K562 (cell line): ENCODE measurements around the gene PPP1R14C. TPM values are rescaled to one million over a fixed set of nuclear protein-coding genes. Genes with fewer than 3 reads are reported as not detected.

ENCODE experiments used
- ATAC-seq: fragments of 200-7000 bp; cut with Tn5 transposase; 3 replicates; pipeline ENCODE4 v1.9.1; 2020; ENCODE audit warnings: moderate library complexity
- BruUV-seq: library from RNA; stranded (reverse); fragments of 400-500 nt; replicated peaks from 2 replicates; lab custom pipeline; 2021; lab: Mats Ljungman, UMichigan
- CTCF ChIA-PET: fragments of 300-600 bp; formaldehyde crosslinking; extraction: SDS; loops from one replicate; lab custom pipeline; 2021; ENCODE audit warnings: low intra/inter-chr PET ratio; lab: Yijun Ruan, JAX
- POLR2A ChIA-PET: fragments of 300-600, 350-650 bp; sonication (Branson Sonifier 250); formaldehyde crosslinking; extraction: SDS; loops from one replicate; lab custom pipeline; 2021; ENCODE audit warnings: antibody characterized with exemption, inconsistent platforms; lab: Yijun Ruan, JAX
- DNase-seq, 4 experiments: peaks; one replicate each; pipeline versions ENCODE4 v3.0.0 to v3.0.0-alpha.2; 2011 to 2018; ENCODE audit warnings: low spot score in 3 of 4, mixed read lengths in 3 of 4; ENCODE audit errors: extremely low read depth in 1 of 4
- FAIRE-seq: peaks from 2 replicates; lab custom pipeline; 2011; peaks lifted over from hg19 to GRCh38; lab: Jason Lieb, UNC
- H2AFZ ChIP-seq: 2 replicates; pipeline ENCODE4 v1.6.0; 2011; ENCODE audit warnings: low read depth, low read length, control low read depth, inconsistent platforms
- H3K27ac ChIP-seq: fragments of 200-600 bp; 3 replicates; pipeline ENCODE4 v1.8.0; 2011; ENCODE audit warnings: low read depth, mild to moderate bottlenecking, control low read depth, inconsistent platforms, low read length, moderate library complexity, mixed read lengths; ENCODE audit errors: extremely low read depth
- H3K27me3 ChIP-seq, 2 experiments: fragments of 300-600 bp in 1 of 2; 2 replicates in 1 of 2; 3 replicates in 1 of 2; pipeline versions ENCODE4 v1.6.0 to v1.8.0; 2011; ENCODE audit warnings: inconsistent platforms in 2 of 2, low read length in 2 of 2, mild to moderate bottlenecking in 1 of 2, mixed read lengths in 1 of 2, moderate library complexity in 1 of 2; ENCODE audit not compliant: control insufficient read depth in 2 of 2, insufficient read depth in 2 of 2
- H3K36me3 ChIP-seq: fragments of 300-600 bp; 3 replicates; pipeline ENCODE4 v1.8.0; 2011; ENCODE audit warnings: mild to moderate bottlenecking, low read length, inconsistent platforms; ENCODE audit not compliant: control insufficient read depth, insufficient read depth
- H3K4me1 ChIP-seq, 2 experiments: fragments of 200-600 bp in 1 of 2; replicated peaks in 1 of 2; 2 replicates in 1 of 2; 3 replicates in 1 of 2; pipeline versions ENCODE4 v1.5.1 to v1.8.0; 2011; ENCODE audit warnings: inconsistent platforms in 2 of 2, low read length in 2 of 2, mild to moderate bottlenecking in 1 of 2, mixed read lengths in 1 of 2, moderate library complexity in 1 of 2; ENCODE audit not compliant: control insufficient read depth in 2 of 2, insufficient read depth in 2 of 2
- H3K4me2 ChIP-seq: 2 replicates; pipeline ENCODE4 v1.6.1; 2011; ENCODE audit warnings: low read length, control low read depth, inconsistent platforms, mixed read lengths; ENCODE audit not compliant: insufficient read depth
- H3K4me3 ChIP-seq: fragments of 200-600 bp; sonication (generic), shearing (Covaris generic); 2 replicates; pipeline ENCODE4 v1.5.1; 2016; ENCODE audit warnings: control low read depth, inconsistent platforms
- H3K79me2 ChIP-seq: fragments of 200-600 bp; 3 replicates; pipeline ENCODE4 v1.8.0; 2011; ENCODE audit warnings: low read length, inconsistent platforms; ENCODE audit not compliant: control insufficient read depth, insufficient read depth
- H3K9ac ChIP-seq, 2 experiments: 2 replicates each; pipeline versions ENCODE4 v1.6.0 to v1.6.1; 2011; ENCODE audit warnings: low read depth in 2 of 2, low read length in 2 of 2, control low read depth in 1 of 2, inconsistent platforms in 1 of 2, mild to moderate bottlenecking in 1 of 2, mixed read lengths in 1 of 2; ENCODE audit not compliant: insufficient read depth in 1 of 2
- H3K9me1 ChIP-seq: one replicate; pipeline ENCODE4 v1.6.0; 2011; ENCODE audit warnings: inconsistent platforms, mild to moderate bottlenecking, low read length, moderate library complexity; ENCODE audit not compliant: control insufficient read depth, insufficient read depth
- H3K9me3 ChIP-seq: replicated peaks from 2 replicates; pipeline ENCODE4 v1.5.1; 2011; ENCODE audit warnings: low read depth, low read length, inconsistent platforms; ENCODE audit not compliant: control insufficient read depth, insufficient read depth
- H4K20me1 ChIP-seq: replicated peaks from 2 replicates; pipeline ENCODE4 v1.6.1; 2011; ENCODE audit warnings: low read length, inconsistent platforms, mixed read lengths; ENCODE audit not compliant: control insufficient read depth, insufficient read depth
- EWSR1 ChIP-seq: fragments of 450-650 bp; IDR thresholded peaks from 2 replicates; pipeline ENCODE4 v1.6.1; 2018; ENCODE audit warnings: borderline replicate concordance, mild to moderate bottlenecking, low read depth, moderate library complexity; ENCODE audit not compliant: partially characterized antibody
- HIVEP1 ChIP-seq: fragments of 250-450 bp; sonication (Bioruptor Pico); IDR thresholded peaks from 2 replicates; pipeline ENCODE4 v1.4.0; 2020; ENCODE audit warnings: mild to moderate bottlenecking
- HMGN3 ChIP-seq: IDR thresholded peaks from 2 replicates; pipeline ENCODE4 v1.6.1; 2011; ENCODE audit warnings: borderline replicate concordance, low read depth, mild to moderate bottlenecking, mixed read lengths, low read length; ENCODE audit not compliant: insufficient read length; ENCODE audit errors: extremely low read depth
- MTA1 ChIP-seq: fragments of 450-650 bp; IDR thresholded peaks from 2 replicates; pipeline ENCODE4 v1.6.1; 2017; ENCODE audit warnings: borderline replicate concordance
- NCOR1 ChIP-seq: fragments of 450-650 bp; IDR thresholded peaks from 2 replicates; pipeline ENCODE4 v1.6.1; 2016; ENCODE audit warnings: mild to moderate bottlenecking, moderate library complexity
- NFE2 ChIP-seq: IDR thresholded peaks from 2 replicates; pipeline ENCODE4 v1.6.1; 2014; ENCODE audit warnings: antibody characterized with exemption, low read depth
- NR2C1 ChIP-seq, 2 experiments: fragments of 450-650 bp; IDR thresholded peaks; 2 replicates each; pipeline ENCODE4 v1.6.1; 2017; ENCODE audit warnings: mild to moderate bottlenecking in 2 of 2, antibody characterized with exemption in 1 of 2, inconsistent platforms in 1 of 2, missing compliant biosample characterization in 1 of 2, missing genetic modification characterization in 1 of 2
- RBBP5 ChIP-seq: fragments of 200-600 bp; sonication (generic); IDR thresholded peaks from 2 replicates; pipeline ENCODE4 v1.6.1; 2012; ENCODE audit warnings: borderline replicate concordance, mild to moderate bottlenecking, low read length, control low read depth, inconsistent platforms; ENCODE audit not compliant: insufficient read depth, poor library complexity, severe bottlenecking
- SAFB ChIP-seq: fragments of 200-400 bp; formaldehyde crosslinking; IDR thresholded peaks from 2 replicates; pipeline ENCODE4 v1.6.1; 2017; ENCODE audit warnings: low read depth, low read length, borderline replicate concordance
- SETDB1 ChIP-seq: IDR thresholded peaks from one replicate; pipeline ENCODE4 v1.6.1; 2012; ENCODE audit warnings: low read length, control low read depth, inconsistent platforms
- SREBF1 ChIP-seq: fragments of 150-350 bp; IDR thresholded peaks from 2 replicates; pipeline ENCODE4 v1.6.1; 2014; ENCODE audit warnings: antibody characterized with exemption, low read depth, low read length, borderline replicate concordance
- TBP ChIP-seq: optimal IDR thresholded peaks from 2 replicates; pipeline ENCODE3; 2011; ENCODE audit warnings: low read depth, low read length, improper control_type of control experiment
- ZBTB7A ChIP-seq: IDR thresholded peaks from 2 replicates; pipeline ENCODE4 v1.6.1; 2011; ENCODE audit warnings: low read depth, mild to moderate bottlenecking, low read length, moderate library complexity, borderline replicate concordance; ENCODE audit not compliant: control insufficient read depth
- ZNF384 ChIP-seq: IDR thresholded peaks from 2 replicates; pipeline ENCODE4 v1.6.1; 2012; ENCODE audit warnings: low read depth, low read length, improper control_type of control experiment
- ZNF77 ChIP-seq: fragments of 250-450 bp; sonication (Bioruptor Pico); IDR thresholded peaks from 2 replicates; pipeline ENCODE4 v1.5.0; 2020
- WGBS: fragments of 100-300 bp; shearing (Covaris generic); methylation state at CpG from one replicate; pipeline ENCODE4 v1.1.6; 2016; ENCODE audit warnings: low coverage, mixed read lengths; ENCODE audit not compliant: insufficient coverage; ENCODE audit errors: missing lambda C conversion rate; 5-methylcytosine and 5-hydroxymethylcytosine counted together
- in situ Hi-C: fragments of 300-500 bp; cut with MboI; formaldehyde crosslinking; loops from 4 replicates; pipeline ENCODE4 v1.15.0; 2018; ENCODE audit warnings: inconsistent platforms, mixed read lengths
- intact Hi-C: fragments of 100-400 bp; cut with micrococcal nuclease; formaldehyde crosslinking; loops from 2 replicates; pipeline ENCODE4 v1.14.2; 2022
- polyA plus RNA-seq, 8 experiments: library from polyadenylated mRNA; depleted of rRNA in 4 of 8; stranded (reverse) in 5 of 8; unstranded in 3 of 8; fragments of >200 nt; fragmentation: Nextera tagmentation in 2 of 8; fragmentation: Illumina TruSeq in 1 of 8; extraction: Ambion mirVana in 2 of 8; extraction: Trizol in 1 of 8; gene quantifications; 2 replicates each; pipeline versions ENCODE4 v1.2.1 to v1.2.3, GENCODE V29; 2011 to 2014; ENCODE audit warnings: inconsistent platforms in 1 of 8, missing spikeins in 1 of 8
- total RNA-seq, 7 experiments: library from RNA; depleted of rRNA in 6 of 7; stranded (reverse); fragments of >200 nt in 6 of 7; fragmentation: Illumina TruSeq in 2 of 7; extraction: Trizol in 2 of 7; gene quantifications; 2 replicates each; pipeline versions ENCODE4 v1.2.1 to v1.2.3, GENCODE V29; 2011 to 2021; ENCODE audit warnings: low replicate concordance in 1 of 7
- TF ChIP-seq, protein P1 (sequence below), 2 experiments: fragments of 250-450 bp in 1 of 2; fragments of 450-650 bp in 1 of 2; sonication (Bioruptor Pico) in 1 of 2; IDR thresholded peaks; 2 replicates each; pipeline versions ENCODE4 v1.6.1 to v1.8.0; 2016 to 2021; ENCODE audit warnings: mild to moderate bottlenecking in 2 of 2, moderate library complexity in 2 of 2, missing compliant biosample characterization in 1 of 2, missing genetic modification characterization in 1 of 2
- TF ChIP-seq, protein P2 (sequence below): fragments of 250-450 bp; sonication (Bioruptor Pico); IDR thresholded peaks from 2 replicates; pipeline ENCODE4 v1.5.0; 2020; ENCODE audit warnings: mild to moderate bottlenecking, borderline replicate concordance
- TF ChIP-seq, protein P3 (sequence below): fragments of 250-450 bp; sonication (Bioruptor Pico); IDR thresholded peaks from 2 replicates; pipeline ENCODE4 v1.8.0; 2021; ENCODE audit warnings: borderline replicate concordance, mild to moderate bottlenecking, moderate library complexity; ENCODE audit not compliant: poor library complexity, severe bottlenecking

The PPP1R14C gene
- total and polyA plus RNA-seq, 9 of the 15 experiments (the other 6 are each of a cell fraction or from before 2014, with no cell fraction given) = 4.5 to 16.6 (median 11.9) TPM

DNA sequence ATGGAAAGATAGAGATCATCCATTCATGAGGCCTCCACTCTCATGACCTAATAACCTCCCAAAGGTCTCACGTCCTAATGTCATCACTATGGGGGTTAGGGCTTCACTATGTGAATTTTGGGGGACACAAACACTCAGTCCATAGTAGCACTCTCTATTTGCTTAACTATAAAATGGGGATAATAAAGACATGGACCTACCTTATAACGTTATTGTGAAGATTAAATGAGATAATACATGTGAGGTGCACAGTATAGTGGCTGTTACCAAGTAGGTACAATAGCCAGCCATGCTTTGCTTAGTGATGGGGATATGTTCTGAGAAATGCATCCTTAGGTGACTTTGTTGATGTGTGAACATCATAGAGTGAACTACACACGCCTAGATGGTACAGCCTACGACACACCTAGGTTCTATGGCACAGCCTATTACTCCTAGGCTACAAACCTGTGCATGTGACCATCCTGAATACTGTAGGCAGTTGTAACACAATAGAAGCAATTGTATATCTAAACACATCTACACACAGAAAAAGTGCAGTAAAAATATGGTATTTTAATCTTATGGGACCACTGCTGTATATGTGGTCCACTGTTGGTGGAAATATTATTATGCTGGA is 39.7 kb downstream of the PPP1R14C start:
- peaks cover 22 to 33% of the 10 kb centered on the region in 2 experiments; a peak in 4 of 5 replicates for H3K4me1 ChIP-seq
- H3K27ac ChIP-seq = no peak overlapping the region
- no peak for DNase-seq
- no peaks in the 10 kb centered on the region for H4K20me1 ChIP-seq
- peaks cover 2% of the 10 kb centered on the region; the same call in 1 of the 3 replicates for H3K79me2 ChIP-seq
- POLR2A ChIA-PET = interaction anchor here (2.4 kb wide), 1 partner anchor 11 kb away, joined by 15 read pairs; no protein-coding TSS in a partner anchor
- BruUV-seq = no TSS peak
- no peak for ATAC-seq
- H3K4me2 ChIP-seq = no peak overlapping the region
- CTCF ChIA-PET = no interaction called here
- H2AFZ ChIP-seq = no peak overlapping the region
- H3K4me3 ChIP-seq = no peak overlapping the region
- H3K9me3 ChIP-seq = no peaks in the 10 kb centered on the region
- in situ Hi-C loops = no loop called here
- H3K9me1 ChIP-seq = no peaks in the 10 kb centered on the region
- 72% methylated on average over 4 of the region's 4 CpGs for WGBS
- no peak overlapping the region for H3K9ac ChIP-seq
- H3K27me3 ChIP-seq = no peaks in the 10 kb centered on the region
- FAIRE-seq = no peak
- intact Hi-C loops = no loop called here
- H3K36me3 ChIP-seq = no peaks in the 10 kb centered on the region
- TF ChIP-seq SAFB = no peak
- TF ChIP-seq, protein P1, sequence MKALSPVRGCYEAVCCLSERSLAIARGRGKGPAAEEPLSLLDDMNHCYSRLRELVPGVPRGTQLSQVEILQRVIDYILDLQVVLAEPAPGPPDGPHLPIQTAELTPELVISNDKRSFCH (CRISPR knock-in tag; IDR thresholded peaks at IDR 0.05) = no peak
- TF ChIP-seq, protein P1 (tag; IDR thresholded peaks at IDR 0.05) = no peak
- no peak for TF ChIP-seq NFE2
- TF ChIP-seq RBBP5 = no peak
- TF ChIP-seq NCOR1 = no peak
- TF ChIP-seq ZNF77 (CRISPR knock-in tag) = no peak
- TF ChIP-seq ZNF384 = no peak
- no peak for TF ChIP-seq ZBTB7A
- no peak for TF ChIP-seq SETDB1
- no peak for TF ChIP-seq NR2C1 (IDR thresholded peaks at IDR 0.05)
- TF ChIP-seq NR2C1 (tag; IDR thresholded peaks at IDR 0.05) = no peak
- no peak for TF ChIP-seq TBP
- no peak for TF ChIP-seq HMGN3
- no peak for TF ChIP-seq HIVEP1
- no peak for TF ChIP-seq EWSR1
- no peak for TF ChIP-seq SREBF1
- TF ChIP-seq, protein P2, sequence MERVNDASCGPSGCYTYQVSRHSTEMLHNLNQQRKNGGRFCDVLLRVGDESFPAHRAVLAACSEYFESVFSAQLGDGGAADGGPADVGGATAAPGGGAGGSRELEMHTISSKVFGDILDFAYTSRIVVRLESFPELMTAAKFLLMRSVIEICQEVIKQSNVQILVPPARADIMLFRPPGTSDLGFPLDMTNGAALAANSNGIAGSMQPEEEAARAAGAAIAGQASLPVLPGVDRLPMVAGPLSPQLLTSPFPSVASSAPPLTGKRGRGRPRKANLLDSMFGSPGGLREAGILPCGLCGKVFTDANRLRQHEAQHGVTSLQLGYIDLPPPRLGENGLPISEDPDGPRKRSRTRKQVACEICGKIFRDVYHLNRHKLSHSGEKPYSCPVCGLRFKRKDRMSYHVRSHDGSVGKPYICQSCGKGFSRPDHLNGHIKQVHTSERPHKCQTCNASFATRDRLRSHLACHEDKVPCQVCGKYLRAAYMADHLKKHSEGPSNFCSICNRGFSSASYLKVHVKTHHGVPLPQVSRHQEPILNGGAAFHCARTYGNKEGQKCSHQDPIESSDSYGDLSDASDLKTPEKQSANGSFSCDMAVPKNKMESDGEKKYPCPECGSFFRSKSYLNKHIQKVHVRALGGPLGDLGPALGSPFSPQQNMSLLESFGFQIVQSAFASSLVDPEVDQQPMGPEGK (CRISPR knock-in tag) = no peak
- TF ChIP-seq, protein P3, sequence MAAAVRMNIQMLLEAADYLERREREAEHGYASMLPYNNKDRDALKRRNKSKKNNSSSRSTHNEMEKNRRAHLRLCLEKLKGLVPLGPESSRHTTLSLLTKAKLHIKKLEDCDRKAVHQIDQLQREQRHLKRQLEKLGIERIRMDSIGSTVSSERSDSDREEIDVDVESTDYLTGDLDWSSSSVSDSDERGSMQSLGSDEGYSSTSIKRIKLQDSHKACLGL (CRISPR knock-in tag) = no peak
- no peak for TF ChIP-seq MTA1
